Calu3 (cell line): Measurements from ENCODE around the gene CCBE1. TPM values are rescaled to one million over a fixed set of nuclear protein-coding genes. Genes with fewer than 3 reads are reported as not detected.

Experiments used
- Bru-seq: library from RNA; stranded (reverse); fragments of 400-500 nt; gene quantifications from one replicate; lab custom pipeline; 2021; lab: Mats Ljungman, UMichigan
- BruChase-seq, 2 experiments: library from RNA; stranded (reverse); fragments of 400-500 nt; gene quantifications; one replicate each; lab custom pipeline; 2021; lab: Mats Ljungman, UMichigan
- BruUV-seq: library from RNA; stranded (reverse); fragments of 400-500 nt; replicated peaks from 2 replicates; lab custom pipeline; 2021; lab: Mats Ljungman, UMichigan
- CTCF ChIA-PET: fragments of 300-600 bp; sonication (Branson Sonifier 250); formaldehyde crosslinking; loops from one replicate; lab custom pipeline; 2022; ENCODE audit warnings: antibody characterized with exemption; lab: Charles Lee
- DNase-seq: peaks from one replicate; pipeline ENCODE4 v3.0.0; 2022
- H3K27ac Mint-ChIP-seq: one replicate; pipeline ENCODE4 v1.8.0; 2022; ENCODE audit warnings: mixed read lengths; ENCODE audit not compliant: unreplicated experiment
- H3K27me3 Mint-ChIP-seq: one replicate; pipeline ENCODE4 v1.8.0; 2022; ENCODE audit warnings: mixed read lengths; ENCODE audit not compliant: unreplicated experiment
- H3K36me3 Mint-ChIP-seq: one replicate; pipeline ENCODE4 v1.8.0; 2022; ENCODE audit warnings: mild to moderate bottlenecking, moderate library complexity, mixed read lengths; ENCODE audit not compliant: insufficient read depth, unreplicated experiment
- H3K4me1 Mint-ChIP-seq: one replicate; pipeline ENCODE4 v1.8.0; 2022; ENCODE audit warnings: mild to moderate bottlenecking, low read depth, mixed read lengths; ENCODE audit not compliant: unreplicated experiment
- H3K4me3 Mint-ChIP-seq: one replicate; pipeline ENCODE4 v1.8.0; 2022; ENCODE audit warnings: mild to moderate bottlenecking, low read depth, moderate library complexity, mixed read lengths; ENCODE audit not compliant: unreplicated experiment
- H3K9me3 Mint-ChIP-seq: one replicate; pipeline ENCODE4 v1.8.0; 2022; ENCODE audit warnings: low read depth, mixed read lengths; ENCODE audit not compliant: unreplicated experiment
- intact Hi-C: fragments of 100-400 bp; cut with micrococcal nuclease; formaldehyde crosslinking; loops from one replicate; pipeline ENCODE4 v1.10.0; 2022; ENCODE audit not compliant: unreplicated experiment
- long read RNA-seq: library from polyadenylated mRNA; stranded (forward); transcript quantifications from one replicate; pipeline ENCODE4 v2.0.0, GENCODE V29; 2022
- total RNA-seq: library from RNA; stranded (reverse); gene quantifications from 2 replicates; pipeline ENCODE4 v1.2.3, GENCODE V29; 2022
- TF ChIP-seq, protein P1 (sequence below): fragments of 200-600 bp; IDR thresholded peaks from one replicate; pipeline ENCODE4 v1.8.0; 2022; ENCODE audit warnings: antibody characterized with exemption; ENCODE audit not compliant: unreplicated experiment

CCBE1 gene
- total RNA-seq (0.05 and 0.12 TPM in 2 replicates), Bru-seq, nascent RNA (percentile 19 among the genes with signal in this experiment), BruChase-seq, experiment 1, labeled RNA remaining after a 6-hour chase (percentile 27 among the genes with signal in this experiment), BruChase-seq, experiment 2, labeled RNA remaining after a 2-hour chase (percentile 23 among the genes with signal in this experiment)
- long read RNA-seq, full-length matches to known transcripts: 1 of 1 reads
- long read RNA-seq, partial matches to known transcripts: 0 of 1 reads
- long read RNA-seq, other reads (novel, unspliced or antisense): 0 of 1 reads

DNA sequence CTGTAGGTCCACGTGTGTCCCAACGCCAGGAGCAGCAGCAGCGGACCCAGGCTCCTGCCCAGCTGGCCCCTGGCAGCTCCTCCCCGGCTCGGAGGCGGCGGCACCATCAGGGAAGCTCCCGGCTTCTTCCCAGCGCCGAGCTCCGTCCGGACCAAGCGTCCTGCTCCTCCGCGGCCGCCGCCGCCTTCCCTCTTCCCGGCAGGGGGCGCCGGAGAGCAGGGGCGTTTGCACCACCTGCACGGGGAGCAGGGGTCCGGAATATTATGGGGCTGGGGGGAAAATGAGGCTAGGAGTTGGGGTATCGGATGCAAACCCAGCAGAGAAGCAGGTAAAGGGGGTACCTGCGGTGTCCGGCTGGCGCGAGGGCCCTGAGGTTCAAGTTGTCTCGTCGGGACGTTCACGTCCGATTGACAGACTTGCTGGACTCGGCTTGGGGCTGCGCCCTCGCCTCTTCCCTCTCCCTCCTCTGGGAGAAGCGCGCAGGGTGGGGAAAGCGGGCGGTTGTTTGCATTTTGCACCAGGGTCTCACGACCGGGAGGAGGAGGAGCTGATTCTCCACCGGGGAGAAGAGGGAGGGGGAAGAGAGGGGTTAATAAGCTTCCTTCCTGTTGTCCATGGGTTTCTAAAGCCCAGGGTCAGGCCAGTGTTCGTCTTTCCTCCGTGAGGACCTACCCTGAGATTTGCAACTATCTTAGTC is at the start of gene CCBE1:
CCBE1 (minus strand) TSS at position 188 of the 697 bp plus-strand sequence.
- no peaks in the 10 kb centered on the region for H3K9me3 Mint-ChIP-seq
- peak within 1 kb of the TSS; percentile 74 for H3K4me3 Mint-ChIP-seq
- H3K27ac Mint-ChIP-seq: no peak within 1 kb of the TSS
- CTCF ChIA-PET: interaction anchor here (0.5 to 2.0 kb wide), 10 partner anchors 10 to 240 kb away, joined by 3 to 35 read pairs (median 4); no protein-coding TSS in a partner anchor
- H3K27me3 Mint-ChIP-seq: peaks cover 32% of the 10 kb centered on the region
- H3K36me3 Mint-ChIP-seq: peaks cover 7% of the 10 kb centered on the region
- intact Hi-C loops: loop anchor here (1.0 kb wide), 1 partner anchor 126 kb away; no protein-coding TSS in a partner anchor
- TF ChIP-seq, protein P1, sequence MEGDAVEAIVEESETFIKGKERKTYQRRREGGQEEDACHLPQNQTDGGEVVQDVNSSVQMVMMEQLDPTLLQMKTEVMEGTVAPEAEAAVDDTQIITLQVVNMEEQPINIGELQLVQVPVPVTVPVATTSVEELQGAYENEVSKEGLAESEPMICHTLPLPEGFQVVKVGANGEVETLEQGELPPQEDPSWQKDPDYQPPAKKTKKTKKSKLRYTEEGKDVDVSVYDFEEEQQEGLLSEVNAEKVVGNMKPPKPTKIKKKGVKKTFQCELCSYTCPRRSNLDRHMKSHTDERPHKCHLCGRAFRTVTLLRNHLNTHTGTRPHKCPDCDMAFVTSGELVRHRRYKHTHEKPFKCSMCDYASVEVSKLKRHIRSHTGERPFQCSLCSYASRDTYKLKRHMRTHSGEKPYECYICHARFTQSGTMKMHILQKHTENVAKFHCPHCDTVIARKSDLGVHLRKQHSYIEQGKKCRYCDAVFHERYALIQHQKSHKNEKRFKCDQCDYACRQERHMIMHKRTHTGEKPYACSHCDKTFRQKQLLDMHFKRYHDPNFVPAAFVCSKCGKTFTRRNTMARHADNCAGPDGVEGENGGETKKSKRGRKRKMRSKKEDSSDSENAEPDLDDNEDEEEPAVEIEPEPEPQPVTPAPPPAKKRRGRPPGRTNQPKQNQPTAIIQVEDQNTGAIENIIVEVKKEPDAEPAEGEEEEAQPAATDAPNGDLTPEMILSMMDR: peak; percentile 89
- peak; percentile 82 for DNase-seq
- no TSS peak for BruUV-seq
- H3K4me1 Mint-ChIP-seq: peaks cover 8% of the 10 kb centered on the region

DNA sequence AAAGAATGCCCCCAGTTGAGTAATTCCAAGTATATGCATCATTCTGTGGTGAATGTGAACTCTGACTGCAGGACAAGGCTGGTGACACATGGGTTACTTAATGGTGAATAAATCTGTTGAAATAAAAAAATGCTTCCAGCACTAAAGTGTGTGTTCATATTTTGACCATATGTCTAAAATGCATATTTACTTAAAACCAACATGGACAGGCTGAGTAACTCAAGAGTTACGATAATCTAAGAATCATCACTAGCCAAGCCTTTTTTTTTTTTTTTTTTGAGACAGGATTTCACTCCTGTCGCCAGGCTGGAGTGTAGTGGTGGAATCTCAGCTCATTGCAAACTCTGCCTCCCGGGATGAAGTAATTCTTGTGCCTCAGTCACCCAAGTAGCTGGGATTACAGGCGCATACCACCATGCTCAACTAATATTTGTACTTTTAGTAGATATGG is 47.1 kb upstream of the CCBE1 start:
- no peaks in the 10 kb centered on the region for H3K27me3 Mint-ChIP-seq
- no peak for DNase-seq
- BruUV-seq: no TSS peak
- no peaks in the 10 kb centered on the region for H3K36me3 Mint-ChIP-seq
- H3K4me1 Mint-ChIP-seq: peaks cover 9% of the 10 kb centered on the region
- no peak overlapping the region for H3K4me3 Mint-ChIP-seq
- TF ChIP-seq, protein P1: no peak
- H3K9me3 Mint-ChIP-seq: peaks cover 8% of the 10 kb centered on the region
- H3K27ac Mint-ChIP-seq: no peak overlapping the region
- CTCF ChIA-PET: interaction anchor here (0.6 to 1.1 kb wide), 2 partner anchors 18 to 26 kb away, joined by 4 to 6 read pairs; no protein-coding TSS in a partner anchor
- intact Hi-C loops: no loop called here

DNA sequence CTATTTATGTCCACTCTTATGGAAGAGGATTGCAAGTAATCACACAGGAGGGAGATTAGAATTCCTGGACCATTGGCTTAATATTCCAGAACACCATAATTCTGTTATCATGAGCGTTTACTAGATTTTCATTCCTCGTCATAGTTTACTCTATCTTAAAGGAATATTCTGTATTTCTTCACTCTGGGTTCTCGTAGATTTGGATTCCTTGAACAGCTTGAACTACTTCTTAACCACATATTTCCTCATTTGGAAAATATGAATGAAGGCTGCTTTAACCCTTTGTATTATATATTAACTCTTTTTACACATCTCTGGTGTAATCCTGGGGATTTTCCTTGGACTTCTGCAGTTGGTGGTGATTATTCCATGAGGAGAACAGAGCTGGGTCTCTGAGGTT is 46.3 kb upstream of the CCBE1 start:
- Mint-ChIP-seq H3K27ac (no peak overlapping the region), H3K4me3 (no peak overlapping the region), H3K36me3 (no peaks in the 10 kb centered on the region), H3K9me3 (peaks cover 13% of the 10 kb centered on the region), H3K4me1 (peaks cover 5% of the 10 kb centered on the region), H3K27me3 (no peaks in the 10 kb centered on the region)
- TF ChIP-seq, protein P1: no peak
- intact Hi-C loops: no loop called here
- BruUV-seq: no TSS peak
- no peak for DNase-seq
- CTCF ChIA-PET: interaction anchor here (0.6 to 1.1 kb wide), 2 partner anchors 18 to 25 kb away, joined by 4 to 6 read pairs; no protein-coding TSS in a partner anchor

DNA sequence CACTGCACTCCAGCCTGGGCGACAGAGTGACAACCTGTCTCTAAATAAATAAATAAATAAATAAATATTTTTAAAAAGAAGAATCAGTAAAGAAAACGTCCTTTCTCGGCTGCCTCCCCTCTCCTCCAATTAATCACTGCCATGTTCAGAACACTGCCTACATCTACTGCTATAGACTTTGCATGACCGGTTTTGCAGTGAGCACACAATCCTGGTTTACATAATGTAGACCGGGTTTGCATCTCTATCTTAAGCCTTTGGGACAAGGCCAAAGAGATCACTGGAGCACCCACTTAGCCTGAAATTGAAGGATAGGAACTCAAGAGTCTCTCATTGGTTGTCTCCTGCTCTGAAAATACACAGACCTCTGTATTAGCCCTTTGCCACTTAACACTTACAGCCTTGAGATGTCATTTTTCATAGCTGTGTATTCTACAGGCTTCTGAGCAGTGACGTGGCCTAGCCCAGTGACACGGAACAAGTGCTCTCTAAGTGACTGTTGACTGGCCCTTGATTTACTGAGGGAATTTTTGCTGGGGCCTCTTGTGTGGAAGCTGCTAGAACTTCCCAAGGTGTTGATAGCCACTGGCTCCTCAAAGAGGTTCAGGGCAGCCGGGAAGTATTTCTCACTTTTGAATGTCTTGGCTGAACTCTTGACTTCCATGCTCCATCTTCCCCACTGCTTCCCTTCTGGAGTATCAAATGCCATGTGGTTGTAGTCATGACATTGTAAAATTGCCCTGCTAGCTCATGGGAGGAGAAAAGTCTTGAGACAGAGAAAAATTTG is 45.3 kb upstream of the CCBE1 start:
- peaks cover 9% of the 10 kb centered on the region for H3K9me3 Mint-ChIP-seq
- H3K36me3 Mint-ChIP-seq: no peaks in the 10 kb centered on the region
- no peak overlapping the region for H3K4me3 Mint-ChIP-seq
- intact Hi-C loops: no loop called here
- TF ChIP-seq, protein P1: no peak
- DNase-seq: no peak
- CTCF ChIA-PET: no interaction called here
- BruUV-seq: no TSS peak
- H3K27ac Mint-ChIP-seq: no peak overlapping the region
- no peaks in the 10 kb centered on the region for H3K4me1 Mint-ChIP-seq
- H3K27me3 Mint-ChIP-seq: no peaks in the 10 kb centered on the region
